CMK (cell line): ENCODE measurements around the gene FCN2.
"Not testable (repeated sequence)": the region's sequence is repeated elsewhere in the genome, so short reads cannot be mapped to it uniquely, and the experiment has no call there.

Experiments
- DNase-seq: peaks from one replicate; pipeline ENCODE4 v3.0.0-alpha.2; 2010; ENCODE audit warnings: low read depth

FCN2 gene

DNA sequence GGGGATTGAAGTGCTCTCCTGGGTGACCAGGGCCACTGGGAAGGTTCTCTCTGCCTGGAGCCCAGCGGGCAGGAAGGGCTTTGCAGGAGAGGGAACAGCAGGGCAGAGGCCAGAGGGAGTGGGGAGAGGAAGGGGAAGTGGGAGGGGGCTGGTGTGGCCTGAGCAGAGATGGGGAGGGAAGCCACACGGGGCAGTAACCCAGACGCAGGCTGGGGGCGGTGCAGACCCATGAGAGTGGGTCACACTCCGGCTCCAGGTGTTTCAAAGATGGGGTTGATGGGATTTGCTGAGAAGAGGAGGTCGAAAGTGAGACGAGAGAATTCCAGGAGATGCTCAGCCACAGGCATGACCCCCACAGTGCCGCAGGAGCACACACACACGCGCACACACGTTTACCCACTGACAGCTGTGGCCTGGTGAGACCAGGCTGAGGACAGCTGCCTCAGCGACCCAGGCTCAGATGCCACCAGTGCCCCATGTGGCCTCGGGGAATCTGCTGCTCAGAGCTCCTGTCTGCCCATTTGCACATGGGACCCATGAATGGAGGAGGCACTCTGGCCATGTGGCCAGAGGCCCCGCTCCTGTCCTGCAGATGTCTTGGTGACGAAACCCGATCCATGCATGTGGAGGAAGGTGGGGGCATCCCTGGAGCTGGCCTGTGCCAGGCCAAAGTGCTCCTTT is 32.7 kb upstream of the FCN2 start:
- DNase-seq: no peak

DNA sequence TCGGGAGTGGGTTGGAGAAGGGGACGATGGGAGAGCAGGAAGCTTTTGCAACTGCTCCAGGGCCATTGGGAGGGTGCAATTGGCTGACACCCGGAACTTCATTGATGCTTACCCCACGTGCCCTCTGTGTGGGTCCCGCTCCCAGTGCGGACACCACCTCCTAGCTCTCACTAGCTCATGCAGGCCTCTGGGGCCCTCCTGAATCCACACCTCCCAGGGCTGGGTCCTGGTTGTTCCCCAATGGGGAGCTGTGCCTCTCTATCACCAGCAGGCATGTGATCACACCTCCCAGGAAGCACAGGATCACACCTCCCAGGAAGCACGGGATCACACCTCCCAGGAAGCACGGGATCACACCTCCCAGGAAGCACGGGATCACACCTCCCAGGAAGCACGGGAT is 32.1 kb upstream of the FCN2 start:
- DNase-seq: no peak

DNA sequence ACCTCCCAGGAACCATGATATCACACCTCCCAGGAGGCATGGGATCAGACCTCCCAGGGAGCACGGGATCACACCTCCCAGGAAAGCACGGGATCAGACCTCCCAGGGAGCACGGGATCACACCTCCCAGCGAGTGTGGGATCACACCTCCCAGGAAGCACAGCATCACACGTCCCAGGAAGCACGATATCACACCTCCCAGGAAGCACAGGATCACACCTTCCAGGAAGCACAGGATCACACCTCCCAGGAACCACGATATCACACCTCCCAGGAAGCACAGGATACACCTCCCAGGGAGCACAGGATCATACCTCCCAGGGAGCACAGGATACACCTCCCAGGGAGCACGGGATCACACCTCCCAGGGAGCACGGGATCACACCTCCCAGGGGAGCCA is 30.0 kb upstream of the FCN2 start:
- DNase-seq: no peak

- DNase-seq: no peak
Measured at GRCh38 chr9:134851020-134851419, 29.6 kb upstream of the FCN2 start.

DNA sequence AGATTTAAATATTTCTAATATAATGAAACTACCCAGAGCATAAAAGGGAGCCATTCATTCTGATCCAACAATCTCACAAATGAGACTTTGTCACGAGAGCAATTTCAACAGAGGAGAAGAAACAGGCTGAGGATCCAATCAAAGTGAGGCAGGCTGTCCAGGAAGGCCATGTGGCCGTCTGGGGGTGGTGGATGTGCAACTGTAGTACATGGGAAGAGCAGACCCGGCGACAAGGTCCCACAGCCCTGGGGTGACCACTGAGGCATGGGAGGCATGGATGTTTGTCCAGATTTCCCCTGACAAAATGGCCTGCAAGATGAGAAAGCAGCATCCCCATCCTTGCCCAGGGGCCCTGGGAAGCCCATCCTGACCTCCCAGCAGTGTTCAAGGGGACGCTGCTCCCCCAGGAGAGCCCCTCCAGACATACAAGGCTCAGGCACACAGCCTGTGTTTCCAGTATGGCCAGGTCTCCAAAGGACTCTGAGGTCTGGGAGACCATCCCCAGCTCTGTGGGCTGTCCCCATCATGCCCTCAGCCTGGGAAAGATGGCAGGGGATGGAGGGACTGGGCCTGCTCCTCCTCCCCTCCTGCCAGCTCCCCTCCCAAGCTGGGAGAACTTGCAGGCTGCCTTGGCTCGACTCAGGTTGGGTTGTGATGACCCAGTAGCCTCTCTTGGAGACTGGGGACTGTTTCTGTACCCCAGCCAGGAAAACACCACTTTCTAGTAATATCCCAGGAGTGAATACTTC is 27.5 kb upstream of the FCN2 start:
- no peak for DNase-seq

- DNase-seq: no peak
Measured at GRCh38 chr9:134853893-134854292, 26.7 kb upstream of the FCN2 start.

- DNase-seq: no peak
Measured at GRCh38 chr9:134854541-134854981, 26.0 kb upstream of the FCN2 start.

GRCh38 chr9:134855231-134855899 is 25.2 kb upstream of the FCN2 start:
- DNase-seq: no peak

DNA sequence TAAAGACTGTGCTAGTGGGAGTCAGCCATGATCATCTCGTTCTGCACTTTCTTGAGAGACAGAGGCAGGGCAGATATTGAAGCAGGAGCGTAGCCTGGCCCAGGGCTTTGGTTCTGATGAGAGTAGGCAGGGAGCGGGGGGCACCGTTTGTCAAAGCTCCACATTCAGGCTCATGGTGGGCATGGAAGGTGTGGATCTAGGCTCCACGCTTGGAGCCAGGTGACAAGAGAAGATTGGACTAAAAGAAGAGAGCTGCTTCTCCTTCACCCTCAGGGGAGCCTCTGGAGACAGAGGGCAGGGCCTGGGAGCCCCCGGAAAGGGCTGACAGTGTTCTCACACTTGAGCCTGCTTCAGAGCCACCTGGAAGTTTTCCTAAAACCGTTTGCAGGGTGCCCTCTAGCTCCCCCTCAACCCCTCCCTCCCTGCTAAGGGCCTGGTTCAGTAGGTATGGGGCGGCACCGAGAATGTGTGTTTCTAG is 24.7 kb upstream of the FCN2 start:
- no peak for DNase-seq

DNA sequence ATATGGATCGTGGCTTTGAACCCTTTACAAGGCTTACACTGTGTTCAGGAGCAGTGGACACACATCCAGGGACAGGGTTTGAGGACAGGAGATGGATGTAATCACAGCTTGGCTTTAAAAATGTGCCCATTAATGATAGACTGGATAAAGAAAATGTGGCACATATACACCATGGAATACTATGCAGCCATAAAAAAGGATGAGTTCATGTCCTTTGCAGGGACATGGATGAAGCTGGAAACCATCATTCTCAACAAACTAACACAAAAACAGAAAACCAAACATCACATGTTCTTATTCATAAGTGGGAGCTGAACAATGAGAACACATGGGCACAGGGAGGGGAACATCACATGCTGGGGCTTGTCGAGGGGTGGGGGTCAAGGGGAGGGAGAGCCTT is 23.2 kb upstream of the FCN2 start:
- not testable (repeated sequence) for DNase-seq

DNA sequence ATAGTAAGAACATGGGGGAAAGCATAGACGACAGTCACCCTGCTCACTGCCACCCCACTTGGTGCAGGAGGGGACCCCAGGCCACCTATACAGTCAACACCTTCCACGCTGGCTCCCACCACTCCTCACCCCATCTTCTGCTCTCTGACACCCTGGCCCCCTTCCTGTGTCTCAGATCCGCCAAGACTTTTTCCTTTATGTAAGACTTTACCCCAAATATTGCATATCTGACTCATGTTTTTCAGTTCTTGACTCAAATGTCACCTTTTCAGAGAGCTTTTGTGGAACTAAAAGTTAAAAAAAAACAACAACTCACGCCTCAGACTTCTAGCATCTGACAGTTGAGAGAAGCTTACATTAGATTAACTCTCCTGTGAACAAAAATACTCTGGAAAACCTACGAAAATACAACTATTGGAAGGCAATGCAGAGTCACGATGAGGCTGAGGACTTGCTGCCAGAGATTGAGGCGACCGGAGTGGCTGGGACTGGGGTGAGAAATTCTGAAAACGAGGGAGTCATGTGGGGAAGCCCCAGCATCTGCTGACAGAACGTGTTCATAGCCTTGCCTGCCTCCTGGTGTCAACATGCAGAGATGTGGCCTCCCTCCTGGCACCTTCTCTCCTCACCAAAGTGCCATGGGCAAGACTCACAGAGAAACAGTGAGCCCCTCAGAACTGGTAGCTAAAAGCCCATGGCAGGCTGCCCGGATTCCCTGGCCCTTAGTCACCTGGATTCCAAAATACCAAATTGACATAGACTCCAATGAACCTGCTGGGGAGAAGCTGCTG is 22.4 kb upstream of the FCN2 start:
- no peak for DNase-seq

- no peak for DNase-seq
Measured at GRCh38 chr9:134860510-134860909, 20.1 kb upstream of the FCN2 start.

DNA sequence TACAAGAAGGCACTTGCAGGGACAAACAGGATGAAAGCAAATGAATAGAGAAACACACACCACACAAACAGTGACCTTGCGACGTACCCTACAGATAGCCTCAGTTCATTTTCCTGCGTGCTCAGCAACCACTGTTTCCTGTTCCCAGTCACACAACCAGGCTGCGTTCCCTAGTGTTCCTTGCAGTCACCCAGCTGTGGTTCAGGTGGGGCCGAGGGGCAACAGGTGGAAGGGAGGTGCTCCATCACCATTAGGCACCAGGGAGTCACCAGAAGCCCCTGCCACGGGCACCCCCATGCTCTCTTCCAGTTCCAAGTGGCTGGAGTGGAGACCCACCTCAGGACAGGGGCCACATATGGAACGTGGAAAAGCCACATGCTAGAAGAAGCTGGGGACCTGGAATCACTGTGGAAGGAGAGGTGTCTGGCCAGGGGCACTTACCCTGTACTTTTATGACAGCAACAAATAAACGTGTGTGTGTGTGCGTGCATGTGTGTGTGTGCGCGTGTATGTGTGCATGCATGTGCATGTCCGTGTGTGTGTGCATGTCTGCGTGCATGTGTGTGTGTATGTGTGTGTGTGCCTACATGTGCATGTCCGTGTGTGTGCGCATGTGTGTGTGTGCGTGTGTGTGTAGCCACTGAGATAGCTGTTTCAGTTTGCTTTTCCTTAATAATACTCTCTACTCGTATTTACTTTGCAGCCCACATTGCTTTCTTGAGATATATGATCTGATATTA is 18.8 kb upstream of the FCN2 start:
- DNase-seq: no peak

DNA sequence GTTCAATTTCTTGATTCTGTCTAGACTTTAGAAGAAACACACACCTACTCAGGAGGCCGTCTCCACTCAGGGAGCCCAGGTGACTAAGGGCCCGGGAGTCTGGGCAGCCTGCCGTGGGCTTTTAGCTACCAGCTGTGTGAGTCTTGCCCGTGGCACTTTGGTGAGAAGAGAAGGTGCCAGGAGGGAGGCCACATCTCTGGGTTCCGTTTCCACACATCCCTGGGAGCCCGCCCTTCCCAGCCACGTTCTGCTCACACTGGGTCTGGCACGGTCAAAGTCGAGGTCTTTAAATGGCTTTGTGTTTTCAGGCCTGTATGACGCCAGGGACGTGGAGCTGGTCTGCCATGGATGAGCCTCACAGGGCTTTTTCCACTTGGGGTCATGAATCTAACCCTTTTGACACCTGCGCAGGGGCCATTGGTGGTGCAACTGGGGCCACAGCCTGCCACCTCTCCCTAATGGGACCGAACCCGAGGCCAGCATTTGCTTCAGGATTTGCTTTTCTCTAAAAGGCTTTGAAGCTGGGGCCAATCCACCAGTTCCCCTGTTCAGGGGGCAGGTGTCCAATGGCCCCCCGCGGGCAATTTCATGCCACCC is 17.2 kb upstream of the FCN2 start:
- no peak for DNase-seq

- DNase-seq: no peak
Measured at GRCh38 chr9:134863941-134864820, 16.4 kb upstream of the FCN2 start.

DNA sequence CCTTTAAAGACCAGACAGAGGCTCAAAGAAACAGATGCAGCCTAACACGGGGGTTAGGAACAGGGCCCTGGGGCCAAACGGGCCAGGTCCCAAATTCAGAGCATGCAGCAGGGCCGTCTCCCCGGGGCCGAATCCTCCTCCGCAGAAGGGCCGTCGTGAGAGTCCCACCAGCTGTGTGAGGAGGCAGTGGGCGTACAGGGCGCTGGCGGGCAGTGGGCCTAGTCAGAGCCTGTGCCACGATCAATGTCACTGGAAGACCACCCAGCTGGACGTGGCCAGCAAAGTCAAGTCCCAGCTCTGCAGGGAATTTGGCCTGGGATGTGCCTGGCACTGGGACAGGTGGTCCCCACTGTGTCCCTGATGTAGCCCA is 15.8 kb upstream of the FCN2 start:
- DNase-seq: no peak

- no peak for DNase-seq
Measured at GRCh38 chr9:134867917-134868750, 12.5 kb upstream of the FCN2 start.

DNA sequence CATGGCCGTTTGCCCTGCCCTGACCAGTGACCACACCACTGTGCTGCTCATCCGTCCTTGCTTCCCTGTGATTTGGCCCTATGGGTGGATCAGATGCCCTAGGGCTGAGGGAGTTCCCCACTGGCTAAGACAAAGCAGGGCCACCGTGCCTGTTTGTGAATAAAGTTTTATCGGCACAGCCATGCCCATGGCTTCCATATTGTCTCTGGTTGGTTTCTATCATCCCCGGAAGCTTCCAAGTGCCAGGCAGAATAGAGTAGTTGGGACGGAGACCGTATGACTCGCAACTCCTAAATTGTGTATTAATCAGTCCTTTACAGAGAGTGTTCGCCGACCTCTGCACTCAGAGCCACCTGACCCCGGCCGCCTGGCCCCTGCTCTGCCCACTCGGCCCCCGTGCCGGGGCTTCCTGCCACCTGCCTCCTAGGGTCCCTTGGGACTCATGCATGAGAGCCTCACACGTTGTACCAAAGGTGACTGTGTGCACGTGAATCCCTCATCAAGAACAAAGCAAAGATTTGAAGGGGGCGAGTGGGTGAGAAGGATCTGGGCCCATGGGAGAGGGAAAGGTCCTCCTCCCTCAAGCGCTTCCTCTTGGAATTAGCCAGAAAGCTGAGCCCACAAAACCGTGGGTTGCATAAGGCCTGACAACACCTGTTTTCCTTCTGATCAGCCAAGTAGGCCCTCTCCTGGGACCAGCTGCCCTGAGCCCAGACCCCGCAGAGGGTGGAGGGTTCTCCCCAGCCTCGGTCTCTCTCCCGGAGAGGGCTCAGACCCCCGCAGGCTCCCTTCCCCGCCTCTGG is 11.7 kb upstream of the FCN2 start:
- DNase-seq: no peak
